Measurements from ENCODE around the gene CLIP3.

Gene CLIP3

DNA sequence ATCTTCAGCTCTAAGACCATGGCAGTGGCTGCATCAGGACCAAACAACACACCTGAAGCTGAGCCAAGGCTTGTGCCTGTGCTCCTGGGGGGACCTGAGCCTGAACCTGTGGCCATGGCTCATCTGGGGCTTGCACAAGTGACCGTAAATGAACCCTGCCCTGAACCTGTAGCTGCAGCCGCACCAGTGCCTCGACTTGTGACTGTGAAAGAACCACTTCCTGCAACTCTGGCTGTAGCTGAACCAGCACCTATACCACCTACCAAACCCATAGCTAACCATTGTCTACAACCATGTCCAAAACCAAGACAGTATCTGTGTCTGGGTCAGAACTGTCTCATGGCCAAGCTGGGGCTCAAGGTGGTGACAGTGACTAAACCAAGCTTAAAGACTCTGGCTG, 65.9 kb downstream of the CLIP3 start:
- no peaks in the 10 kb centered on the region for H3K9me3 Mint-ChIP-seq
- TF ChIP-seq, protein P1, sequence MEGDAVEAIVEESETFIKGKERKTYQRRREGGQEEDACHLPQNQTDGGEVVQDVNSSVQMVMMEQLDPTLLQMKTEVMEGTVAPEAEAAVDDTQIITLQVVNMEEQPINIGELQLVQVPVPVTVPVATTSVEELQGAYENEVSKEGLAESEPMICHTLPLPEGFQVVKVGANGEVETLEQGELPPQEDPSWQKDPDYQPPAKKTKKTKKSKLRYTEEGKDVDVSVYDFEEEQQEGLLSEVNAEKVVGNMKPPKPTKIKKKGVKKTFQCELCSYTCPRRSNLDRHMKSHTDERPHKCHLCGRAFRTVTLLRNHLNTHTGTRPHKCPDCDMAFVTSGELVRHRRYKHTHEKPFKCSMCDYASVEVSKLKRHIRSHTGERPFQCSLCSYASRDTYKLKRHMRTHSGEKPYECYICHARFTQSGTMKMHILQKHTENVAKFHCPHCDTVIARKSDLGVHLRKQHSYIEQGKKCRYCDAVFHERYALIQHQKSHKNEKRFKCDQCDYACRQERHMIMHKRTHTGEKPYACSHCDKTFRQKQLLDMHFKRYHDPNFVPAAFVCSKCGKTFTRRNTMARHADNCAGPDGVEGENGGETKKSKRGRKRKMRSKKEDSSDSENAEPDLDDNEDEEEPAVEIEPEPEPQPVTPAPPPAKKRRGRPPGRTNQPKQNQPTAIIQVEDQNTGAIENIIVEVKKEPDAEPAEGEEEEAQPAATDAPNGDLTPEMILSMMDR (IDR thresholded peaks at IDR 0.05): no peak
- no peaks in the 10 kb centered on the region for H3K36me3 Mint-ChIP-seq (ENCODE audit: low read depth)
- no peak overlapping the region for H3K4me3 Mint-ChIP-seq
- peaks cover 51% of the 10 kb centered on the region for H3K27me3 Mint-ChIP-seq (ENCODE audit: low read depth, poor library complexity)
- no peaks in the 10 kb centered on the region for H3K4me1 Mint-ChIP-seq
- DNase-seq: no peak
- H3K27ac Mint-ChIP-seq: no peak overlapping the region

Measured in nephron progenitor cell (in vitro differentiated cells).